Neural progenitor cell (in vitro differentiated cells): ENCODE data around the gene STX1A. TPM values are rescaled to one million over a fixed set of nuclear protein-coding genes. Genes with fewer than 3 reads are reported as not detected.
A peak's percentile ranks its signal among the peaks of the same experiment; 100 is the strongest.

Experiments used
- DNase-seq: peaks from one replicate; pipeline ENCODE4 v3.0.0-alpha.2; 2016; ENCODE audit warnings: low spot score
- H2AFZ ChIP-seq: fragments of 200-600 bp; sonication (generic); replicated peaks from 2 replicates; pipeline ENCODE4 v1.6.1; 2016; ENCODE audit warnings: antibody characterized with exemption
- H3F3A ChIP-seq: fragments of 200-600 bp; sonication (generic); 2 replicates; pipeline ENCODE4 v1.6.1; 2016; ENCODE audit warnings: antibody characterized with exemption, low read depth
- H3K27ac ChIP-seq: fragments of 200-600 bp; sonication (generic); 2 replicates; pipeline ENCODE4 v1.5.1; 2016; ENCODE audit warnings: mild to moderate bottlenecking
- H3K27me3 ChIP-seq: fragments of 200-600 bp; sonication (generic); 2 replicates; pipeline ENCODE4 v1.6.1; 2016; ENCODE audit warnings: mild to moderate bottlenecking, moderate library complexity
- H3K36me3 ChIP-seq: fragments of 200-600 bp; sonication (generic); 2 replicates; pipeline ENCODE4 v1.5.1; 2016
- H3K4me1 ChIP-seq: fragments of 200-600 bp; sonication (generic); 2 replicates; pipeline ENCODE4 v1.6.1; 2016; ENCODE audit warnings: mixed run types
- H3K4me2 ChIP-seq: fragments of 200-600 bp; sonication (generic); 2 replicates; pipeline ENCODE4 v1.6.1; 2016
- H3K4me3 ChIP-seq: fragments of 200-600 bp; sonication (generic); 2 replicates; pipeline ENCODE4 v1.5.1; 2016
- H3K79me2 ChIP-seq: fragments of 200-600 bp; sonication (generic); 2 replicates; pipeline ENCODE4 v1.6.1; 2016; ENCODE audit warnings: low read depth
- H3K9ac ChIP-seq: fragments of 200-600 bp; sonication (generic); 2 replicates; pipeline ENCODE4 v1.6.1; 2016
- H3K9me3 ChIP-seq: fragments of 200-600 bp; sonication (generic); 2 replicates; pipeline ENCODE4 v1.5.1; 2016; ENCODE audit warnings: low read depth
- H4K20me1 ChIP-seq: fragments of 200-600 bp; sonication (generic); 2 replicates; pipeline ENCODE4 v1.6.1; 2016; ENCODE audit warnings: low read depth
- H3K27ac Mint-ChIP-seq: 3 replicates; pipeline ENCODE4 v1.8.0; 2021; ENCODE audit warnings: mixed read lengths
- H3K27me3 Mint-ChIP-seq: 2 replicates; pipeline ENCODE4 v1.8.0; 2022; ENCODE audit warnings: low read depth, mild to moderate bottlenecking, inconsistent platforms, moderate library complexity, mixed read lengths; ENCODE audit not compliant: insufficient read depth
- H3K36me3 Mint-ChIP-seq: 3 replicates; pipeline ENCODE4 v1.8.0; 2021; ENCODE audit warnings: mixed read lengths
- H3K4me1 Mint-ChIP-seq: 3 replicates; pipeline ENCODE4 v1.8.0; 2021; ENCODE audit warnings: mixed read lengths
- H3K4me3 Mint-ChIP-seq: 3 replicates; pipeline ENCODE4 v1.8.0; 2021; ENCODE audit warnings: mild to moderate bottlenecking, moderate library complexity, mixed read lengths
- H3K9me3 Mint-ChIP-seq: 3 replicates; pipeline ENCODE4 v1.8.0; 2020; ENCODE audit warnings: mixed read lengths
- CTCF ChIP-seq: fragments of 200-600 bp; sonication (generic); IDR thresholded peaks from 2 replicates; pipeline ENCODE4 v1.5.1; 2017; ENCODE audit warnings: antibody characterized with exemption, mild to moderate bottlenecking
- EZH2 ChIP-seq: fragments of 200-600 bp; sonication (generic); IDR thresholded peaks from 2 replicates; pipeline ENCODE4 v1.6.1; 2017; ENCODE audit warnings: antibody characterized with exemption, mild to moderate bottlenecking, moderate library complexity
- EZH2phosphoT487 ChIP-seq: fragments of 200-600 bp; sonication (generic); IDR thresholded peaks from 2 replicates; pipeline ENCODE4 v1.6.1; 2017; ENCODE audit warnings: antibody characterized with exemption
- total RNA-seq: library from RNA; depleted of rRNA; stranded (reverse); fragments of >200 nt; gene quantifications from 2 replicates; pipeline ENCODE4 v1.2.3, GENCODE V29; 2015; ENCODE audit warnings: low replicate concordance

STX1A gene
- total RNA-seq, 1 donor from 2014 or later, result 21.9 TPM

DNA sequence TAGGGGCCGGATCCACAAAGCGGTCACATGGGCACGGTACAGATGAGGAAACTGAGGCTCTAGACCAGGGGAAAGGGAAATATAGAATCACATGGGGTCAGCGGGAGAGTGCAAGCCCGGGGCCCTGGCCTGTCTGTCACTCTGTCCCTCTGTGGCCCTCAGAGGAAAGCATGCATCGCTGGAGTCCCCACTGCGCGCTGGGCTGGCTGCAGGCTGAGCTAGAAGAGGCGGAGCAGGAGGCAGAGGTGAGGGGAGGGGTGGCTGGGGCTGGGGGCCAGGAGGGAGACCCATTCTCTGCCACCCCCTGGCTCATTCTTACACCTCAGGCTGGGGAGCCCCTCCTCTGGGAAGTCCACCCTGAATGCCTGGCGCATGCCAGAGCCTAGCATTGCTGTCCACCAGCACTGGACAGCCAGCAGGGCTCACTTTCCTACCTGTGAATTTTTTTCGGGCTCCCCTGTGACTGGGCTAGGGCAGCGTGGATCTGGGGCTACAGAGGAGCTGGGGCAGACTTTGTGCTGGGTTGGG, 49.5 kb downstream of the STX1A start:
- Histone ChIP-seq H3F3A (peaks cover 16% of the 10 kb centered on the region), H4K20me1 (peaks cover 18% of the 10 kb centered on the region), H3K79me2 (no peaks in the 10 kb centered on the region), H3K9me3 (no peaks in the 10 kb centered on the region), H2AFZ (no peak overlapping the region), H3K36me3 (no peaks in the 10 kb centered on the region), H3K27me3 (no peaks in the 10 kb centered on the region), H3K4me1 (peaks cover 8% of the 10 kb centered on the region), H3K9ac (no peak overlapping the region), H3K27ac (no peak overlapping the region), H3K4me3 (no peak overlapping the region), H3K4me2 (no peak overlapping the region)
- Mint-ChIP-seq H3K4me3 (peak overlapping the region; percentile 78), H3K27me3 (peaks cover 9% of the 10 kb centered on the region), H3K9me3 (no peaks in the 10 kb centered on the region), H3K4me1 (peaks cover 20% of the 10 kb centered on the region), H3K36me3 (peaks cover 7% of the 10 kb centered on the region), H3K27ac (no peak overlapping the region)
- TF ChIP-seq EZH2phosphoT487 (no peak), EZH2 (no peak), CTCF (no peak)
- no peak for DNase-seq

DNA sequence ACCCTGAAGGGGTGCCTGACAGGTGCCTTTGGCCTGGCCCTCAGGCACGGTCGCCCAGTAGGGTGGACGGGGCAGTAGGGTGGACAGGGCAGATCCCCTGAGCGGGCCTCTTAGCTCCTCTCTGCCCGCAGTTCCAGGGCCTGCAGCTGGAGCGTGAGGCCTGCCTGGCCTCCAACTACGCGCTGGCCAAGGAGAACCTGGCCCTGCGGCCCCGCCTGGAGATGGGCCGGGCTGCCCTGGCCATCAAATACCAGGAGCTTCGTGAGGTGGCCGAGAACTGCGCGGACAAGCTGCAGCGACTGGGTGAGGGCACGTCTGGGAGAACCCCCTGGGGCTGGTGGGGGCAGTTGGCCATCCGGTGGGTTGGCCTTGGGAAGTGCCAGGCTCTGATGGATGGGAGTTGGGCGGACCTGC, 50.2 kb downstream of the STX1A start:
- peak overlapping the region; percentile 98 for H3K4me2 ChIP-seq
- Mint-ChIP-seq H3K36me3 (peaks cover 7% of the 10 kb centered on the region), H3K9me3 (no peaks in the 10 kb centered on the region), H3K27me3 (peaks cover 9% of the 10 kb centered on the region), H3K4me1 (peaks cover 24% of the 10 kb centered on the region), H3K27ac (no peak overlapping the region), H3K4me3 (peak overlapping the region; percentile 96)
- H3K9me3 ChIP-seq, result no peaks in the 10 kb centered on the region
- H3F3A ChIP-seq, result peaks cover 22% of the 10 kb centered on the region
- no peaks in the 10 kb centered on the region for H3K79me2 ChIP-seq
- H3K27ac ChIP-seq, result no peak overlapping the region
- DNase-seq, result peak; percentile 35
- H3K4me3 ChIP-seq, result peak overlapping the region; percentile 96
- H4K20me1 ChIP-seq, result peaks cover 18% of the 10 kb centered on the region
- no peaks in the 10 kb centered on the region for H3K36me3 ChIP-seq
- no peaks in the 10 kb centered on the region for H3K27me3 ChIP-seq
- no peak overlapping the region for H2AFZ ChIP-seq
- peak overlapping the region; percentile 37 for H3K9ac ChIP-seq
- H3K4me1 ChIP-seq, result peaks cover 14% of the 10 kb centered on the region
- no peak for TF ChIP-seq EZH2phosphoT487

- DNase-seq, result no peak
- peaks cover 26% of the 10 kb centered on the region for H3K4me1 Mint-ChIP-seq
- peaks cover 9% of the 10 kb centered on the region for H3K27me3 Mint-ChIP-seq
- Histone ChIP-seq H3K9ac (peak overlapping the region; percentile 79), H3K27ac (no peak overlapping the region), H3K4me3 (peak overlapping the region; percentile 96), H3K4me1 (peaks cover 15% of the 10 kb centered on the region), H4K20me1 (peaks cover 18% of the 10 kb centered on the region), H3K79me2 (no peaks in the 10 kb centered on the region), H3K36me3 (no peaks in the 10 kb centered on the region), H3K4me2 (peak overlapping the region; percentile 98), H2AFZ (peak overlapping the region; percentile 57), H3K9me3 (no peaks in the 10 kb centered on the region), H3F3A (peaks cover 23% of the 10 kb centered on the region), H3K27me3 (no peaks in the 10 kb centered on the region)
- H3K27ac Mint-ChIP-seq, result peak overlapping the region; percentile 88
- TF ChIP-seq EZH2, result no peak
- no peak for TF ChIP-seq EZH2phosphoT487
- no peak for TF ChIP-seq CTCF
- H3K36me3 Mint-ChIP-seq, result peaks cover 7% of the 10 kb centered on the region
- H3K4me3 Mint-ChIP-seq, result peak overlapping the region; percentile 96
- H3K9me3 Mint-ChIP-seq, result no peaks in the 10 kb centered on the region
Measured at GRCh38 chr7:73668886-73669230, 50.6 kb downstream of the STX1A start.

DNA sequence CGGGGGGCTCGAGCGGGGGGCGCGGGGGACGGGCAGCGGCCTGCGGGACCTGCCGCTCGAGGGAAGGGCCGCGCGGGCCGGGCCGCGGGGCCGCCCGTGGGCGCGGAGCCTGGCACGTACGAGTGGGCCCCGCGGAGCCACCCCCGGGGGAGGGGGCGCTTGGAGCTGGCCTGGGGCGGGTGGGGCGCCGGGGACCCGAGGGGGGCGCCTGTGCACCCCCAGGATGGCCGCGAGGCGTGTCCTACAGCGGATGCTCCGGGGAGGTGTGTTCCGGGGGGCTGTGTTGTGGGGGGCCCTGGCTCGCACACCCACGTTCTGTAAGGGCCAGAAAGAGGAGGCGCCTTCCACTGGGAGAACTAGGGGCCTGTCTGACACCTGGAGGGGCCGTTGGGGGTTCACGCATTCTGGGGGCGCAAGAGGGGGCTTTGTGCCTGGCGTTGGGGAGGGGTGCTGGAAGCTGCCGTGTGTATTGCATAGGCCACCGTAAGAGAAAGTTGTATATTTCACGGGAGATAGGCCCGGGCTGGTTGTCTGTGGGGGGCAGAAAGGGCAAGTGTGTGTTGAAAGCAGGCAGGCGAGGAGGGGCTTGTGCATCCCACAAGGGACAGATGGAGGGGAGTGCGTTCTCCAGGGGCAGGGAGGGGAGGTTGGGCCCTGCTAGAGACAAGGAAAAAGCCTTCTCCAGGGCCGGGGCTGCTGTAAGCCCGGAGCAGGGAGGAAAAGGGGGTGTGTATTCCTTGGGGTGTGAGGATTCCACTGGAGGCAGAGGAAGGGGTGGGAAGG, 51.2 kb downstream of the STX1A start:
- Histone ChIP-seq H4K20me1 (peaks cover 18% of the 10 kb centered on the region), H3K9ac (peak overlapping the region; percentile 79), H3K27me3 (no peaks in the 10 kb centered on the region), H3K4me3 (peak overlapping the region; percentile 96), H3F3A (peaks cover 27% of the 10 kb centered on the region), H3K9me3 (peaks cover under 1% of the 10 kb centered on the region), H3K4me2 (peak overlapping the region; percentile 98), H3K79me2 (no peaks in the 10 kb centered on the region), H2AFZ (peak overlapping the region; percentile 57), H3K36me3 (no peaks in the 10 kb centered on the region), H3K27ac (no peak overlapping the region), H3K4me1 (peaks cover 15% of the 10 kb centered on the region)
- H3K27me3 Mint-ChIP-seq, result peaks cover 9% of the 10 kb centered on the region
- DNase-seq, result peak; percentile 66
- H3K9me3 Mint-ChIP-seq, result peaks cover under 1% of the 10 kb centered on the region
- peak overlapping the region; percentile 88 for H3K27ac Mint-ChIP-seq
- peaks cover 7% of the 10 kb centered on the region for H3K36me3 Mint-ChIP-seq
- TF ChIP-seq EZH2phosphoT487 (no peak), CTCF (no peak), EZH2 (no peak)
- H3K4me1 Mint-ChIP-seq, result peaks cover 26% of the 10 kb centered on the region
- H3K4me3 Mint-ChIP-seq, result peak overlapping the region; percentile 96
